ENCODE results near the gene SORCS3. TPM values are rescaled to one million over a fixed set of nuclear protein-coding genes. Genes with fewer than 3 reads are reported as not detected.

SORCS3 gene
- polyA plus RNA-seq, 10 donors, result 0.07 to 0.66 (median 0.18) TPM; not detected in 2

GRCh38 chr10:104777086-104777799 is 136.2 kb downstream of the SORCS3 start:
- no peak for DNase-seq

DNA sequence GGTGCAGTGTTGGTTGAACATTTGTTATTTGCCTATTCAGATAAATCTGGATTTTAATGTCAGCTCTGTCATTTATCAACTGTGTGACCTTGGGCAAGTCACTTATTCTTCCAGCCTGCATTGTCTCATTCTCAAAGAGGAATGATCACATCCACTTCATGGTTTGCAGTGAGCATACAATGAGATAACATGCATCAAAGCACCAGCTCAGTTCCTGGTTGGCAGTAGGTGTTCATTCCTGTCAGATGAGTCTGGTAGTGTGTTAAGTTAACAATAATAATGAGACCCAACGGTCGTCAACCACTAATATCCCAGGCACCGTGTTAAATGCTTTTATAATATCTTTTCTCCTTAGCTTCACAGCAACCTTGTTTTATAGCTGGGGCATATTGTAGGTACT is 137.3 kb downstream of the SORCS3 start:
- DNase-seq, result no peak

DNA sequence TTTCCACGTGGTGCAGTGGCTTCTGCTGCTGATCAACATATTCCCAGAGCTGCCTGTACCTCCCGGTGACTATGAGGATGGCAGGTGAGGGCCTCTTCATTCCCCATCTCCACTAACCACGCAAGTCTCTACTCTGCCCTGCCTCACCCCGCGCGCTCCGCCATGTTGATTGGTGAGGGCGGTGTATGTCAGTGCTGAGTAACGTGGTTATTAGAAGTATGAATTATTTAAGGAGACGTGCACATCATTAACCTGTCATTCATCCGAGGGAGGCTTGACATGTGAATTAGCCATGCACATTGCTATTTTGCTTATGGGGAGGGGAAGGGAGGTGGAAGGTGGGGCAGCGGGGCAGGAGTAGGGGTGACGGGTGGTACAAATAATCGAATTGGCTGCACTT is 138.6 kb downstream of the SORCS3 start:
- DNase-seq, result no peak

- DNase-seq, result no peak
Measured at GRCh38 chr10:104780165-104780564, 139.1 kb downstream of the SORCS3 start.

DNA sequence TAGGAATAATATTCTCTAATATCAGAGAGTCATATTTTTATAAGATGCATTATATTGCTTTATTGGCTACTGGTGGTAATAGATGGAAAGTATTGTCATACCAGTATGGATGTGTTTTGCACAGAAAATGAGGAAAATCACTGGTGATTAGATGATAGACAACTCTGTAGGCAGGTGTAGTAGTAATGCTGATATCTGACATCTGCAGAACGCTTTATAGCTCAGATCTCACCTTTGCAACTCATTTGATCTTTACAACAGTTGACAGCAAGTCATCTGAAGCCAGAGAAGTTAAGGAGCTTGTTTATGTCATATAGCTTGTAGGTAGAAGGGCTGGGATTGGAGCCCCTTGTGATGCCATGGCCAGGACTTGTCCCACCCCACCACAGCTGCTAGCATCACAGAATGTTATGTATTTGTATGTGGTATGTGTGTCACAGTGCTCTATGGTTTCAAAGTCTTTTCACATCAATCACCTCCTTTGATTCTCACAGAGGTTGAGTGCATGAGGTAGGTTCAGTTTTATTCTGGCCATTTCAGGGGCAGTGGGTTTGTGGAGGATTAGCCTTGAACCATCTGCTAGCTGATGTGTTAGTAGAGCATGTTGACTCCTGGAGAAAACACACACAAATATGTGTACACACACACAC is 140.0 kb downstream of the SORCS3 start:
- DNase-seq, result no peak

DNA sequence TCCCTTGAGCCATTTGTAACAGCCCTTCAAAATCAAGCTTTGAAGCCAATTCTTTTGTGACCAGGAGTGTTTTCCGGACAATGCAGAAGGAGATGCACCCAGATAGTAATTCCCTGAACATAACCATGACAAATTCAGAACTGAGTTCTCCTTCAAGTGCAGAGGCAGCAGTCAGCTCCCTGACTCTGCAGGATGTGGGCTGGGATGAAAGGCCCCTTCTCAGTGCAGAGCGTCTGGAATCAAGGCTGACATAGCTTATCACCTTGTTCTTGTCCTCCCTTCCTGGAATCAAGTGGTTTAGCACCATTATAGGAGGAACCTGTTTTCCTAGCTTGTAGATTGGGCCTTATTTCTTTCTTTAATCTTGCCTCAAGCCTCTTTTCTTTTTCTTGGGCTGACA is 143.4 kb downstream of the SORCS3 start:
- DNase-seq, result no peak

DNA sequence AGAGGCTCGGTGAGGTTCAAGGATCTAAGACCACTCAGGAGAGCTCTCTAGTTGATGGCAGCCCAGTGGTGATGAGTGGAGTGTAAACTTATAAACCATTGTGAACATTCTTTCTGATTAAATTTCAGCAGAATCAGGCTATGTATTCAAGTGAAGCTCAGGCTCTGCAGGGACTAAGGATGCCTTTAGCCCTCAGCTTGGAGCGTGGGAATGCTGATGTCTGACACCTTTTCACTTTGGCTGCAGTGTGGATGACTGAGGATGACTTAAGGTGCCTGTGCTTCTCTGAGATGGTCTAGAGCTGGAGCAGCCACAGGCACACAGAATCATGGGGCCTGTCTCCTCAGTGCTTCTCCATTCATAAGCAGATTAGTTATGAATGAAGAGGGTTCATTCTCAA is 150.4 kb downstream of the SORCS3 start:
- DNase-seq, result no peak

DNA sequence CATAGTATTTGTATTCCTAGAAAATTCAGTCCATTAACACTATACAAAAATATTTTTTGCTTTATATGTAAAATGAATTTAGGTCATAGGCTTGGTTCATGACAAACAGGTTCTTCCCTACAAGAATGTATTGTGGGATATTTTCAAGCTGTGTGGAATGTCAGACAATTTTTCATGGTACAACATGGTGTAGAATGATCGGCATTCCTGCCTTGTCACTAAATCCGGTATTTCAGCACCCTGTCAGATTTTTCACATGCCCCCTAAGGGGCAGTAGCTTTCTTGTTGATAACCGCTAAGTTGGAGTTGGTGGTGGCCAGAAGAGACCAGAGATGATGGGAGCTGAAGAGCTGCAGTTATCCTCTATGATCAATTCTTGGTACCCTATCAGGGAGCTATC is 154.3 kb downstream of the SORCS3 start:
- no peak for DNase-seq

- no peak for DNase-seq
Measured at GRCh38 chr10:104796823-104797222, 155.7 kb downstream of the SORCS3 start.

- DNase-seq, result no peak
Measured at GRCh38 chr10:104802941-104803340, 161.9 kb downstream of the SORCS3 start.

DNA sequence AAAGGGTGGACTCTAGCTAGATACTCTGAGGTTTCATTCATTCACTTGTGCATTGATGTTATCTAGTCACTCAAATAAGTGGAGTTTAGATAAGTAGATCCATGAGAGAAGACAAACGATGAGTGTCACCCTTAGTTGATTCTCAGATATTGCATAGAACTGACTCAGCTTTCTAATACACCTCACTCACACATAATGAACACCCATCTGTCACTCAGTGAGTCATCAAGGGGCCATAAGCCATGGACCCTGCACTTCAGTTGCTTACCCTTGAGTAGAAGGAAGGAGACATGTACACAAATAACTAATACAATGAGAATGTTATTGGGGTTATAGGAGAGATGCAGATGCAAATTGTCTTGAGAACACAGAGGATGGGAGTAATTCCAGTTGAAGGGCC is 163.8 kb downstream of the SORCS3 start:
- DNase-seq, result no peak

DNA sequence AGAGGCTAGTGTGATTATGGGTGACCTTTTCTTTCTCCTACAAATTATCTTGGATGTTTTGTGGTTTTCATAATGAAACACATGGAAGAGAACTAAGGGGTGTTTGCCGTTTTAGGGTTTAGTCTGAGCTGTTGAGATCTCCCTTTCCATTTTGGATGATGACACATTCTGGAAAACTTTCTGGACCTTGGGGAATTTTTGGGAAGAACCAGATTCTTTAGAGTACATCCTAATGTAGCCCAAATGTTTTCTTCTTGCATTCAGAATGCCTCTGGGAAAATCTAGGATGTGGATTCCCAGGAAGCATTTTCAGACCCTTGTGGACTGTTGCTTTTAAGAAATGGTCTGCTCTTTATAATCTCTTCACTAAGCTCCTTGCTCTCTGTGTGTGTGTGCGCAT is 165.7 kb downstream of the SORCS3 start:
- DNase-seq, result no peak

DNA sequence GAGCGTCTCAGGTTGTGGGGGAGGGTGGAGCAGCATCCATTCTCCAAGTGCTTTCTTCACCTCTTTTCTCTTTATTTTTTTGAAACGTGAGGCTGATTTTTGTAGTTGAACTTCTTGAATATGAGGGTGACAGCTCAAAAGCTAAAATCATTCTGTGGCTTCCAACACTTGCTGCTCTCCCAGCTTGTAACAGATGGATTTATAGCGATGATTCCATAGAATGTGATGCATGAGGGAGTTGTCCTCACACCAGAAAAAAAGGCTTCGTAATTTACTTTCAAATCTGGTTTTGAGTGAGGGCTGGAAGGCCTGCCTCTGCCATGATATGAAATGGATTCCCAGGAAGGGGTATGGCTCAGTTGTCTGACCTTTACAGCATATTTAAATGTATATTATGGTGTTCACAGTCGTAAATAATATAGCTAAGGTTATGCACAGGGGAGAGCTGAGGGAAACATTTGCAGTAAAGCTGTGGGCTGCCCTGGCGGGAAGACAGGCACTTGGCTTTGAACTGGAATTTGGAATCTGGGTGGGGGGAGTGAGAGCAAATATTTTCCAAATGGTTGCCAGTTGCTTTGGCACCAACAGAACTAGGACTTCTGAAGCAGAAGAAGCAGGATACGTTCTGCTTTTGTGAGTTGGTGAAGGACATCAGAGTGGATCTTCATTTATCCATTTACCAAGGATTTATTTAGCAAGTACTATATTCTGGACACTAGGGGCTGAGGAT is 166.7 kb downstream of the SORCS3 start:
- DNase-seq, result no peak

GRCh38 chr10:104809288-104810090 is 168.4 kb downstream of the SORCS3 start:
- DNase-seq, result peak in 2 of 3 donors; percentile 1 to 7

- DNase-seq, result no peak
Measured at GRCh38 chr10:104811166-104811565, 170.1 kb downstream of the SORCS3 start.

GRCh38 chr10:104816501-104816900 is 175.4 kb downstream of the SORCS3 start:
- no peak for DNase-seq

DNA sequence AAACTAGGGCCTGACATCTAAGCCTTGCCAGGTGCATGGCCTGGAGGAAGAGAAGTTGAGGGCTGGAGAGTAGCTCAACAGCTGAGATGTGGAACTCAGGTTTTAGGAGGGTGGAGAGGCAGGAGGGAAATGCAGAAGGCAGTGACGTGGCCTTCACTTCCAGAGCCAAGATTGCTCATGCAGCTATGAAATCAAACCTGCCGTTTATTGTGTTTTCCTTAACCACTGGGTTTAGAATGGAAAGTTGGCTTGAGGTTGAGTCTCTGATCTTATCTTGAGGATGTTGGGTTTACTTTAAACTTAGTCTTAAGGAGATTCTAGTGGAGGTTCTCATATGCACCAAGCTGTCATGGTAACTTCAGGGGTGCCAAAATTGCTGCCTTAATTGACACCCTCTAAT is 178.6 kb downstream of the SORCS3 start:
- no peak for DNase-seq

DNA sequence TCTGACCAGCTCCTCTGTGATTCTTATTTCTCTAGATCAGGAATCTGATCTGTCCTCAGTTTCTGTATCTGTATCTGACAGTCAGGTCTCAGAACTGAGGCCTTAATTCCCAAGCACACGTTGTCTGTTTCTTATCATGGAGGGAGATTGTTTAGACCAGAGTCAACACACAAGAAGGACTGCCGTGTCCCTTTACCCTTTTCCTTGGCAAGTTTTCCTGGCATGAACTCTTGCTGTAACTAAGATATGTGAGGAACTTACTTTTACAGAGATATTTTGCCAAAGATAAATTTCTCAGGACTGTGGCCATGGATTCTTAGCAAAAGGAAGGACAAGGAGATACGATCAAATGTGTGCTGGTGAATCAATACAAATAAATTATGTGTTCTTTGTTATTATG is 181.0 kb downstream of the SORCS3 start:
- no peak for DNase-seq

DNA sequence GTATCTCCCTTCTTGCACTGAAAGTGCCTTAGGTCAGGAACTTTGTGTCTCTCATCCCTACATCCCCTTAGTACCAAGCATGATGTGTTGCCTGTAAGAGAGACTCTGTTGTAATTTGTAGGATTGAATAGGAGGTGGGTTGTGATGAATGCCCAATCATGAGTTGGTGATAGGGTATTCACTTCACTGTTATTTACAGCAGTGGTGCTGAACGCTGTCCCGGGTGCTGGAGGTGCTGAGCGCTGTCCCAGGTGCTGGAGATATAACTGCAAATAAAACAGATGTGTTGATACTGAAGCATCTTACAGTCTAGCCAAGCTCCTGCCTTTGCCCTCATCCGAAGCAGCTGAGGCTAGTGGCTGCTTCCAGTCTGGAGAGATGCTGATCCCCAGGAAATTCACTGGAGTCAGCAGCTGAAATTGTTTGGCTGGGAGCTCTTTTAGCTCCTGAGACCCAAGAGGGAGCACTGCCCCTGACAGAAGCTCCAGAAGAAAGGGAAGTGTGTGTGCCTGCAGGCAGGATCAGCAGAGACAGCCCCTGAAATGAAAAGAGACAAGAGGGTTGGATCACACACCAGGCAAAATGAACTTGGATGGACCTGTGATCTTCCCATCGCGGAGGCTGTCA is 183.4 kb downstream of the SORCS3 start:
- peak; percentile 26 to 76 (median 64) for DNase-seq

GRCh38 chr10:104831272-104831671 is 190.2 kb downstream of the SORCS3 start:
- no peak for DNase-seq

GRCh38 chr10:104834580-104834979 is 193.5 kb downstream of the SORCS3 start:
- no peak for DNase-seq

DNA sequence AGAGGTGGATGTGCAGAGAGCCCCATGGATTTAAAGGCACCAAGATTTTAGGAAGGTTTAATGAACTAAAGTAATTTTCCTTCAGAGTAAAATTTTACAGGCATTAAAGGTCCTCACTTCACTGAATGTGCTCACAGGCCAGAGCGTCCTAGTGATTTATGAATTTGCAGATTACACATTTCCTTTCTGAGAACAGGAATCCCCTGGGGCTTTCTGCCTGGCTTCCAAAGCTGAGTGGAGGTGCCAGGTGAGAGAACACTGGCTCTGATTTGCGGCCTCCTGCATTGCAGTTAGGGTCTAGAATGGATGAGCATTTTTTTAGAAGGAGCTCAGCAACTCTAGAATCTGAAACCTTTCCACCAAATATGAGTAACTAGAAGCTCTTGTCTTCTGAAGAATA is 194.3 kb downstream of the SORCS3 start:
- DNase-seq, result no peak
